ENCODE data around the gene CCSAP. TPM values are rescaled to one million over a fixed set of nuclear protein-coding genes. Genes with fewer than 3 reads are reported as not detected.
A peak's percentile ranks its signal among the peaks of the same experiment; 100 is the strongest.

The CCSAP gene
- total and polyA plus RNA-seq, 2 of the 13 experiments (the other 11 are each of a cell fraction or from before 2014, with no cell fraction given) = 3.7 to 9.0 TPM

- TF ChIP-seq AKNA (CRISPR knock-in tag; IDR thresholded peaks at IDR 0.05; ENCODE audit: borderline replicate concordance) (no peak), ZNF564 (CRISPR knock-in tag; IDR thresholded peaks at IDR 0.05) (no peak), ZNF501 (CRISPR knock-in tag; IDR thresholded peaks at IDR 0.05) (no peak), HNF4G (IDR thresholded peaks at IDR 0.05; ENCODE audit: borderline replicate concordance, low read depth, low read length) (peak; percentile 82), HNF4G (CRISPR knock-in tag; IDR thresholded peaks at IDR 0.05; ENCODE audit: borderline replicate concordance, low read depth) (peak; percentile 53; the same call in 1 of the 2 replicates), ZNF557 (CRISPR knock-in tag; IDR thresholded peaks at IDR 0.05) (no peak), ZNF629 (CRISPR knock-in tag; conservative IDR thresholded peaks at IDR 0.05) (no peak), ZNF282 (IDR thresholded peaks at IDR 0.05; ENCODE audit: partially characterized antibody) (no peak), ZNF124 (CRISPR knock-in tag; IDR thresholded peaks at IDR 0.05) (peak; percentile 74), FOXA1 (IDR thresholded peaks at IDR 0.05) (peak; percentile 87), FOXA1 (CRISPR knock-in tag; IDR thresholded peaks at IDR 0.05) (peak; percentile 87), KLF9 (CRISPR knock-in tag; IDR thresholded peaks at IDR 0.05; ENCODE audit: low read depth) (0 out of 2 replicates have a peak, but pooled peaks have one; percentile 61), THAP7 (CRISPR knock-in tag; IDR thresholded peaks at IDR 0.05) (no peak), RFXANK (CRISPR knock-in tag; IDR thresholded peaks at IDR 0.05) (no peak), DMAP1 (CRISPR knock-in tag; IDR thresholded peaks at IDR 0.05) (peak; percentile 64; the same call in 1 of the 2 replicates), ISX (CRISPR knock-in tag; conservative IDR thresholded peaks at IDR 0.05) (no peak), NONO (IDR thresholded peaks at IDR 0.05) (no peak), NONO (CRISPR knock-in tag; conservative IDR thresholded peaks at IDR 0.05) (no peak; the same call in 1 of the 2 replicates), KAT2B (IDR thresholded peaks at IDR 0.05; ENCODE audit: borderline replicate concordance, low read depth, low read length) (no peak), ZNF710 (CRISPR knock-in tag; IDR thresholded peaks at IDR 0.05; ENCODE audit: borderline replicate concordance) (peak; percentile 94), MYC (CRISPR knock-in tag; IDR thresholded peaks at IDR 0.05; ENCODE audit: borderline replicate concordance) (no peak)
- TF ChIP-seq, protein P1, sequence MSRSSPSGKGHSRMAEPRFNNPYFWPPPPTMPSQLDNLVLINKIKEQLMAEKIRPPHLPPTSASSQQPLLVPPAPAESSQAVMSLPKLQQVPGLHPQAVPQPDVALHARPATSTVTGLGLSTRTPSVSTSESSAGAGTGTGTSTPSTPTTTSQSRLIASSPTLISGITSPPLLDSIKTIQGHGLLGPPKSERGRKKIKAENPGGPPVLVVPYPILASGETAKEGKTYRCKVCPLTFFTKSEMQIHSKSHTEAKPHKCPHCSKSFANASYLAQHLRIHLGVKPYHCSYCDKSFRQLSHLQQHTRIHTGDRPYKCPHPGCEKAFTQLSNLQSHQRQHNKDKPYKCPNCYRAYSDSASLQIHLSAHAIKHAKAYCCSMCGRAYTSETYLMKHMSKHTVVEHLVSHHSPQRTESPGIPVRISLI (CRISPR knock-in tag; IDR thresholded peaks at IDR 0.05; ENCODE audit: borderline replicate concordance) = peak; percentile 97
Measured at GRCh38 chr1:229273507-229274232, 69.2 kb downstream of the CCSAP start (continued).
